ENCODE data around the gene DLG5.

DNA sequence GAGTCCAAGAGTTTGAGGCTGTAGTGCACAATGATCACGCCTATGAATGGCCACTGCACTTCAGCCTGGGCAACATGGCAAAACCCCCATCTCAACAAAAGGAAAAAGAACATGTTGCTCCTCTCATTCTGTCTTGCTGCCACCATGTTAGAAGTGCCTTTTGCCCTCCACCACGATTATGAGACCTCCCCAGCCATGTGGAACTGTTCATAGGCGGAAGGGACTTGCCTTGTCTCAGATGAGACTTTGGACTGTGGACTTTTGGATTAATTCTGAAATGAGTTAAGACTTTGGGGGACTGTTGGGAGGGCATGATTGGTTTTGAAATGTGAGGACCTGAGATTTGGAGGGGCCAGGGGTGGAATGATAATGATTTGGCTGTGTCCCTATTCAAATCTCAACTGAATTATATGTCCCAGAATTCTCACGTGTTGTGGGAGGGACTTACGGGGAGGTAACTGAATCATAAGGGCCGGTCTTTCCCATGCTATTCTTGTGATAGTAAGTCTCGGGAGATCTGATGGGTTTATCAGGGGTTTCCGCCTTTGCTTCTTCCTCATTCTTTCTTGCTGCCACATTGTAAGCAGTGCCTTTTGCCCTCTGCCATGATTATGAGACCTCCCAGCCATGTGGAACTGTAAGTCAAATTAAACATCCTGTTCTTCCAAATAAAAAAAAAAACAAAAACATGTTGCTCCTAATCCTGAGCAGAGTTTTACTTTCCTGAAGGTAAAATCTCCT lies 22.3 kb downstream of the DLG5 start:
- TF ChIP-seq, protein P1, sequence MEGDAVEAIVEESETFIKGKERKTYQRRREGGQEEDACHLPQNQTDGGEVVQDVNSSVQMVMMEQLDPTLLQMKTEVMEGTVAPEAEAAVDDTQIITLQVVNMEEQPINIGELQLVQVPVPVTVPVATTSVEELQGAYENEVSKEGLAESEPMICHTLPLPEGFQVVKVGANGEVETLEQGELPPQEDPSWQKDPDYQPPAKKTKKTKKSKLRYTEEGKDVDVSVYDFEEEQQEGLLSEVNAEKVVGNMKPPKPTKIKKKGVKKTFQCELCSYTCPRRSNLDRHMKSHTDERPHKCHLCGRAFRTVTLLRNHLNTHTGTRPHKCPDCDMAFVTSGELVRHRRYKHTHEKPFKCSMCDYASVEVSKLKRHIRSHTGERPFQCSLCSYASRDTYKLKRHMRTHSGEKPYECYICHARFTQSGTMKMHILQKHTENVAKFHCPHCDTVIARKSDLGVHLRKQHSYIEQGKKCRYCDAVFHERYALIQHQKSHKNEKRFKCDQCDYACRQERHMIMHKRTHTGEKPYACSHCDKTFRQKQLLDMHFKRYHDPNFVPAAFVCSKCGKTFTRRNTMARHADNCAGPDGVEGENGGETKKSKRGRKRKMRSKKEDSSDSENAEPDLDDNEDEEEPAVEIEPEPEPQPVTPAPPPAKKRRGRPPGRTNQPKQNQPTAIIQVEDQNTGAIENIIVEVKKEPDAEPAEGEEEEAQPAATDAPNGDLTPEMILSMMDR (IDR thresholded peaks at IDR 0.05; ENCODE audit: low read depth, low read length) = no peak
- TF ChIP-seq EZH2phosphoT487 (IDR thresholded peaks at IDR 0.05; ENCODE audit: low read depth) = no peak

Measured in OCI-LY3 (cell line).